IMR-90 (cell line): ENCODE data around the gene CCDC88C. TPM values are rescaled to one million over a fixed set of nuclear protein-coding genes. Genes with fewer than 3 reads are reported as not detected.

Experiments
- ATAC-seq: fragments of 200-7000 bp; cut with Tn5 transposase; 2 replicates; pipeline ENCODE4 v1.9.1; 2020; ENCODE audit warnings: low read depth, mild to moderate bottlenecking, moderate library complexity
- BruUV-seq: library from RNA; stranded (reverse); fragments of 400-500 nt; replicated peaks from 2 replicates; lab custom pipeline; 2021; lab: Mats Ljungman, UMichigan
- CTCF ChIA-PET: fragments of 300-600 bp; formaldehyde crosslinking; extraction: SDS; loops from one replicate; lab custom pipeline; 2021; ENCODE audit warnings: antibody characterized with exemption; lab: Yijun Ruan, JAX
- POLR2A ChIA-PET: fragments of 300-600 bp; sonication (Branson Sonifier 250); formaldehyde crosslinking; loops from one replicate; lab custom pipeline; 2022; ENCODE audit warnings: antibody characterized with exemption; ENCODE audit not compliant: unreplicated experiment; lab: Charles Lee
- DNase-seq: peaks from one replicate; pipeline ENCODE4 v3.0.0; 2013
- H2AFZ ChIP-seq: replicated peaks from 2 replicates; pipeline ENCODE3; 2013; ENCODE audit warnings: low read length, mild to moderate bottlenecking; ENCODE audit not compliant: poor library complexity
- H2AK5ac ChIP-seq: 2 replicates; pipeline ENCODE4 v1.6.1; 2013; ENCODE audit warnings: low read depth, low read length, inconsistent platforms
- H2AK9ac ChIP-seq: replicated peaks from 2 replicates; pipeline ENCODE3; 2013; ENCODE audit warnings: mild to moderate bottlenecking, low read depth, low read length, moderate library complexity; ENCODE audit not compliant: poor library complexity
- H2BK120ac ChIP-seq: 2 replicates; pipeline ENCODE4 v1.6.1; 2013; ENCODE audit warnings: low read depth, low read length, inconsistent platforms
- H2BK15ac ChIP-seq: 3 replicates; pipeline ENCODE4 v1.6.1; 2013; ENCODE audit warnings: low read depth, low read length, inconsistent platforms
- H2BK20ac ChIP-seq: 2 replicates; pipeline ENCODE4 v1.6.1; 2013; ENCODE audit warnings: low read depth, mild to moderate bottlenecking, inconsistent platforms, low read length, moderate library complexity
- H2BK5ac ChIP-seq: 2 replicates; pipeline ENCODE4 v1.6.1; 2013; ENCODE audit warnings: mild to moderate bottlenecking, low read depth, low read length, inconsistent platforms; ENCODE audit not compliant: poor library complexity, severe bottlenecking
- H3K14ac ChIP-seq: replicated peaks from 2 replicates; pipeline ENCODE4 v1.6.1; 2013; ENCODE audit warnings: low read depth, low read length, inconsistent platforms
- H3K18ac ChIP-seq: 2 replicates; pipeline ENCODE4 v1.6.1; 2013; ENCODE audit warnings: low read depth, low read length, control low read depth
- H3K23ac ChIP-seq: 2 replicates; pipeline ENCODE4 v1.6.1; 2013; ENCODE audit warnings: low read depth, low read length, inconsistent platforms
- H3K27ac ChIP-seq: 2 replicates; pipeline ENCODE4 v1.5.1; 2013; ENCODE audit warnings: mild to moderate bottlenecking, control low read depth, low read length; ENCODE audit not compliant: insufficient read depth
- H3K27me3 ChIP-seq: 2 replicates; pipeline ENCODE4 v1.6.1; 2013; ENCODE audit warnings: low read length; ENCODE audit not compliant: control insufficient read depth, insufficient read depth
- H3K36me3 ChIP-seq: 2 replicates; pipeline ENCODE4 v1.6.1; 2013; ENCODE audit warnings: low read length, mixed read lengths; ENCODE audit not compliant: control insufficient read depth, insufficient read depth
- H3K4ac ChIP-seq: 2 replicates; pipeline ENCODE4 v1.6.1; 2013; ENCODE audit warnings: low read depth, low read length, inconsistent platforms
- H3K4me1 ChIP-seq: 2 replicates; pipeline ENCODE4 v1.6.1; 2013; ENCODE audit warnings: low read length, mixed read lengths; ENCODE audit not compliant: control insufficient read depth, insufficient read depth
- H3K4me2 ChIP-seq: 2 replicates; pipeline ENCODE4 v1.6.1; 2013; ENCODE audit warnings: low read depth, mild to moderate bottlenecking, control low read depth, low read length, moderate library complexity
- H3K4me3 ChIP-seq: 2 replicates; pipeline ENCODE4 v1.5.1; 2013; ENCODE audit warnings: low read depth, mild to moderate bottlenecking, control low read depth, low read length, moderate library complexity; ENCODE audit not compliant: insufficient read depth
- H3K56ac ChIP-seq: 2 replicates; pipeline ENCODE4 v1.6.1; 2013; ENCODE audit warnings: low read length, inconsistent platforms; ENCODE audit not compliant: insufficient read depth; ENCODE audit errors: extremely low read depth
- H3K79me1 ChIP-seq, 2 experiments: 2 replicates each; pipeline ENCODE4 v1.6.1; 2013; ENCODE audit warnings: low read length in 2 of 2, inconsistent platforms in 1 of 2, low read depth in 1 of 2
- H3K9ac ChIP-seq: 2 replicates; pipeline ENCODE4 v1.6.1; 2013; ENCODE audit warnings: low read depth, low read length, control low read depth
- H3K9me1 ChIP-seq: 2 replicates; pipeline ENCODE4 v1.6.1; 2013; ENCODE audit warnings: low read length, inconsistent platforms; ENCODE audit not compliant: insufficient read depth
- H3K9me3 ChIP-seq: 2 replicates; pipeline ENCODE4 v1.6.1; 2013; ENCODE audit warnings: low read length; ENCODE audit not compliant: control insufficient read depth, insufficient read depth
- H4K20me1 ChIP-seq: 2 replicates; pipeline ENCODE4 v1.6.1; 2013; ENCODE audit warnings: low read length, inconsistent platforms; ENCODE audit not compliant: insufficient read depth
- H4K5ac ChIP-seq: 2 replicates; pipeline ENCODE4 v1.6.1; 2013; ENCODE audit warnings: mild to moderate bottlenecking, low read depth, low read length, control low read depth
- H4K8ac ChIP-seq, 2 experiments: 2 replicates each; pipeline ENCODE4 v1.6.1; 2013; ENCODE audit warnings: low read depth in 2 of 2, low read length in 2 of 2, control low read depth in 1 of 2, inconsistent platforms in 1 of 2
- H4K91ac ChIP-seq: 2 replicates; pipeline ENCODE4 v1.6.1; 2013; ENCODE audit warnings: low read depth, low read length, inconsistent platforms; ENCODE audit not compliant: insufficient read depth
- MAFK ChIP-seq: IDR thresholded peaks from 2 replicates; pipeline ENCODE4 v1.6.1; 2012; ENCODE audit warnings: low read depth, low read length, improper control_type of control experiment
- WGBS, 2 experiments: methylation state at CpG; one replicate each; pipeline versions ENCODE4 v1.1.5 to v1.1.7; 2013; ENCODE audit warnings: missing lambda C conversion rate in 2 of 2; ENCODE audit not compliant: insufficient read length in 1 of 2; ENCODE audit errors: extremely low coverage in 2 of 2; 5-methylcytosine and 5-hydroxymethylcytosine counted together
- dilution Hi-C: fragments of 300-500 bp; cut with HindIII; formaldehyde crosslinking; loops from one replicate; pipeline ENCODE4 v1.14.3; 2018; ENCODE audit warnings: low sequenced_read_pairs; ENCODE audit not compliant: unreplicated experiment
- in situ Hi-C: fragments of 300-500 bp; cut with MboI; formaldehyde crosslinking; loops from 3 replicates; pipeline ENCODE4 v1.14.3; 2019; ENCODE audit warnings: low sequenced_read_pairs, inconsistent platforms, mixed read lengths
- intact Hi-C: fragments of 100-400 bp; cut with micrococcal nuclease; formaldehyde crosslinking; loops from 2 replicates; pipeline ENCODE4 v1.10.0; 2022
- polyA plus RNA-seq, 3 experiments: library from polyadenylated mRNA; depleted of rRNA; stranded (reverse); fragments of >200 nt; gene quantifications; 2 replicates each; pipeline ENCODE4 v1.2.3, GENCODE V29; 2012; ENCODE audit warnings: low replicate concordance in 1 of 3
- total RNA-seq: library from RNA; depleted of rRNA; stranded (reverse); fragments of >200 nt; gene quantifications from 2 replicates; pipeline ENCODE4 v1.2.3, GENCODE V29; 2012

The CCDC88C gene
- total and polyA plus RNA-seq, 2 of the 4 experiments (the other 2 are of a cell fraction): 0.17 to 0.18 TPM

- no peak overlapping the region for H2AK9ac ChIP-seq
- WGBS, 2 experiments: 82% methylated on average over 4 of the region's 9 CpGs; no CpG with 5 or more reads in 1 of the 2 experiments
- no TSS peak for BruUV-seq
- H3K27me3 ChIP-seq: peaks cover 8% of the 10 kb centered on the region
- no peak overlapping the region for H3K4me3 ChIP-seq
- in situ Hi-C loops: no loop called here
- H3K27ac ChIP-seq: no peak overlapping the region
- ATAC-seq (no peak), DNase-seq (no peak)
- H3K4me1 ChIP-seq: no peaks in the 10 kb centered on the region; the same call in 1 of the 2 replicates
- no peak overlapping the region for H3K23ac ChIP-seq
- H3K36me3 ChIP-seq: no peaks in the 10 kb centered on the region
- H3K9me1 ChIP-seq: no peaks in the 10 kb centered on the region
- H4K5ac ChIP-seq: no peak overlapping the region
- no peak overlapping the region for H3K9ac ChIP-seq
- no peak overlapping the region for H2AK5ac ChIP-seq
- intact Hi-C loops: no loop called here
- no peak overlapping the region for H4K91ac ChIP-seq
- no peak overlapping the region for H2BK15ac ChIP-seq
- H3K4ac ChIP-seq: no peak overlapping the region
- H3K14ac ChIP-seq: no peak overlapping the region
- H3K9me3 ChIP-seq: no peaks in the 10 kb centered on the region
- H3K18ac ChIP-seq: no peak overlapping the region
- H3K56ac ChIP-seq: no peak overlapping the region
- H3K79me1 ChIP-seq: no peaks in the 10 kb centered on the region
- H2BK5ac ChIP-seq: no peak overlapping the region
- no peaks in the 10 kb centered on the region for H4K20me1 ChIP-seq
- no peak overlapping the region for H3K4me2 ChIP-seq
- CTCF ChIA-PET: no interaction called here
- no peak for TF ChIP-seq MAFK
- no peak overlapping the region for H2BK20ac ChIP-seq
- H2AFZ ChIP-seq: no peak overlapping the region
- H4K8ac ChIP-seq: no peak overlapping the region
- dilution Hi-C loops: no loop called here
- POLR2A ChIA-PET: no interaction called here
- no peak overlapping the region for H2BK120ac ChIP-seq
Observed at GRCh38 chr14:91358025-91358319, 59.6 kb downstream of the CCDC88C start.
